ENCODE results near the gene ADAM10. TPM values are rescaled to one million over a fixed set of nuclear protein-coding genes. Genes with fewer than 3 reads are reported as not detected.

The ADAM10 gene
- polyA plus RNA-seq, 4 donors = 5.1 to 147 (median 18.5) TPM

GRCh38 chr15:58549785-58550074 lies 199.8 kb downstream of the ADAM10 start:
- H3K36me3 ChIP-seq (ENCODE audit: control insufficient read depth in 3 of 3, insufficient read depth in 2 of 3, low read depth in 1 of 3, low read length in 3 of 3) = no peaks in the 10 kb centered on the region
- DNase-seq = no peak
- no peak overlapping the region for H3K4me3 ChIP-seq (ENCODE audit: low read depth in 1 of 3, low read length in 3 of 3)
- H3K27ac ChIP-seq (ENCODE audit: low read depth in 1 of 3, low read length in 2 of 3) = no peak overlapping the region
- peaks cover 2 to 13% (median 12%) of the 10 kb centered on the region in 3 donors for H3K4me1 ChIP-seq (ENCODE audit: control insufficient read depth in 3 of 3, insufficient read depth in 2 of 3, low read depth in 1 of 3, low read length in 2 of 3)
- FAIRE-seq = no peak
- 91 to 93% (median 92%) methylated on average over 7 of the region's 7 CpGs for WGBS, 3 donors
- no peaks in the 10 kb centered on the region for H3K27me3 ChIP-seq (ENCODE audit: control insufficient read depth in 3 of 3, insufficient read depth in 3 of 3, low read length in 3 of 3)
- H3K9me3 ChIP-seq (ENCODE audit: control insufficient read depth in 2 of 2, insufficient read depth in 1 of 2, low read depth in 1 of 2, low read length in 1 of 2) = no peaks in the 10 kb centered on the region

- 73 to 88% (median 84%) methylated on average over 12 of the region's 12 CpGs for WGBS, 3 donors
Measured at GRCh38 chr15:58549013-58549784, 200.3 kb downstream of the ADAM10 start.

GRCh38 chr15:58548308-58549012 lies 201.0 kb downstream of the ADAM10 start:
- WGBS, 3 donors = 90 to 94% (median 91%) methylated on average over 26 of the region's 26 CpGs
- Histone ChIP-seq H3K9me3 (ENCODE audit: control insufficient read depth in 2 of 2, insufficient read depth in 1 of 2, low read depth in 1 of 2, low read length in 1 of 2) (no peaks in the 10 kb centered on the region), H3K4me3 (ENCODE audit: low read depth in 1 of 3, low read length in 3 of 3) (no peak overlapping the region), H3K36me3 (ENCODE audit: control insufficient read depth in 3 of 3, insufficient read depth in 2 of 3, low read depth in 1 of 3, low read length in 3 of 3) (no peaks in the 10 kb centered on the region), H3K27me3 (ENCODE audit: control insufficient read depth in 3 of 3, insufficient read depth in 3 of 3, low read length in 3 of 3) (no peaks in the 10 kb centered on the region), H3K4me1 (ENCODE audit: control insufficient read depth in 3 of 3, insufficient read depth in 2 of 3, low read depth in 1 of 3, low read length in 2 of 3) (peaks cover 2 to 13% (median 12%) of the 10 kb centered on the region in 3 donors), H3K27ac (ENCODE audit: low read depth in 1 of 3, low read length in 2 of 3) (no peak overlapping the region)
- no peak for DNase-seq
- FAIRE-seq = no peak

More at GRCh38 chr15:58549013-58549784, 200.3 kb downstream of the ADAM10 start:
- FAIRE-seq (no peak), DNase-seq (no peak)
- no peaks in the 10 kb centered on the region for H3K36me3 ChIP-seq (ENCODE audit: control insufficient read depth in 3 of 3, insufficient read depth in 2 of 3, low read depth in 1 of 3, low read length in 3 of 3)
- H3K4me3 ChIP-seq (ENCODE audit: low read depth in 1 of 3, low read length in 3 of 3) = no peak overlapping the region
- H3K4me1 ChIP-seq (ENCODE audit: control insufficient read depth in 3 of 3, insufficient read depth in 2 of 3, low read depth in 1 of 3, low read length in 2 of 3) = peaks cover 2 to 13% (median 12%) of the 10 kb centered on the region in 3 donors
- no peak overlapping the region for H3K27ac ChIP-seq (ENCODE audit: low read depth in 1 of 3, low read length in 2 of 3)
- no peaks in the 10 kb centered on the region for H3K27me3 ChIP-seq (ENCODE audit: control insufficient read depth in 3 of 3, insufficient read depth in 3 of 3, low read length in 3 of 3)
- no peaks in the 10 kb centered on the region for H3K9me3 ChIP-seq (ENCODE audit: control insufficient read depth in 2 of 2, insufficient read depth in 1 of 2, low read depth in 1 of 2, low read length in 1 of 2)

GRCh38 chr15:58547628-58548307 lies 201.7 kb downstream of the ADAM10 start:
- WGBS, 3 donors = 92 to 97% (median 93%) methylated on average over 9 of the region's 9 CpGs

GRCh38 chr15:58546635-58547627 lies 202.6 kb downstream of the ADAM10 start:
- Histone ChIP-seq H3K4me3 (ENCODE audit: low read depth in 1 of 3, low read length in 3 of 3) (no peak overlapping the region), H3K9me3 (ENCODE audit: control insufficient read depth in 2 of 2, insufficient read depth in 1 of 2, low read depth in 1 of 2, low read length in 1 of 2) (no peaks in the 10 kb centered on the region), H3K36me3 (ENCODE audit: control insufficient read depth in 3 of 3, insufficient read depth in 2 of 3, low read depth in 1 of 3, low read length in 3 of 3) (no peaks in the 10 kb centered on the region), H3K27me3 (ENCODE audit: control insufficient read depth in 3 of 3, insufficient read depth in 3 of 3, low read length in 3 of 3) (no peaks in the 10 kb centered on the region), H3K4me1 (ENCODE audit: control insufficient read depth in 3 of 3, insufficient read depth in 2 of 3, low read depth in 1 of 3, low read length in 2 of 3) (peaks cover 0 to 7% (median 5%) of the 10 kb centered on the region in 3 donors), H3K27ac (ENCODE audit: low read depth in 1 of 3, low read length in 2 of 3) (no peak overlapping the region)
- peak in 1 of 2 donors; percentile 69 for DNase-seq
- no peak for FAIRE-seq
- 59 to 77% (median 59%) methylated on average over 13 of the region's 13 CpGs for WGBS, 3 donors

More at GRCh38 chr15:58547628-58548307, 201.7 kb downstream of the ADAM10 start:
- H3K27me3 ChIP-seq (ENCODE audit: control insufficient read depth in 3 of 3, insufficient read depth in 3 of 3, low read length in 3 of 3) = no peaks in the 10 kb centered on the region
- H3K36me3 ChIP-seq (ENCODE audit: control insufficient read depth in 3 of 3, insufficient read depth in 2 of 3, low read depth in 1 of 3, low read length in 3 of 3) = no peaks in the 10 kb centered on the region
- peaks cover 2 to 13% (median 12%) of the 10 kb centered on the region in 3 donors for H3K4me1 ChIP-seq (ENCODE audit: control insufficient read depth in 3 of 3, insufficient read depth in 2 of 3, low read depth in 1 of 3, low read length in 2 of 3)
- H3K27ac ChIP-seq (ENCODE audit: low read depth in 1 of 3, low read length in 2 of 3) = no peak overlapping the region
- FAIRE-seq (no peak), DNase-seq (no peak)
- H3K9me3 ChIP-seq (ENCODE audit: control insufficient read depth in 2 of 2, insufficient read depth in 1 of 2, low read depth in 1 of 2, low read length in 1 of 2) = no peaks in the 10 kb centered on the region
- no peak overlapping the region for H3K4me3 ChIP-seq (ENCODE audit: low read depth in 1 of 3, low read length in 3 of 3)

GRCh38 chr15:58546066-58546591 lies 203.4 kb downstream of the ADAM10 start:
- no peaks in the 10 kb centered on the region for H3K27me3 ChIP-seq (ENCODE audit: control insufficient read depth in 3 of 3, insufficient read depth in 3 of 3, low read length in 3 of 3)
- H3K4me1 ChIP-seq (ENCODE audit: control insufficient read depth in 3 of 3, insufficient read depth in 2 of 3, low read depth in 1 of 3, low read length in 2 of 3) = peaks cover 0 to 7% (median 0%) of the 10 kb centered on the region in 3 donors
- H3K27ac ChIP-seq (ENCODE audit: low read depth in 1 of 3, low read length in 2 of 3) = peak overlapping the region in 1 of 3 donors; percentile 33
- FAIRE-seq (no peak), DNase-seq (no peak)
- H3K4me3 ChIP-seq (ENCODE audit: low read depth in 1 of 3, low read length in 3 of 3) = no peak overlapping the region
- 86 to 90% (median 86%) methylated on average over 9 of the region's 9 CpGs for WGBS, 3 donors
- H3K9me3 ChIP-seq (ENCODE audit: control insufficient read depth in 2 of 2, insufficient read depth in 1 of 2, low read depth in 1 of 2, low read length in 1 of 2) = no peaks in the 10 kb centered on the region
- H3K36me3 ChIP-seq (ENCODE audit: control insufficient read depth in 3 of 3, insufficient read depth in 2 of 3, low read depth in 1 of 3, low read length in 3 of 3) = no peaks in the 10 kb centered on the region

GRCh38 chr15:58545307-58546065 lies 204.0 kb downstream of the ADAM10 start:
- FAIRE-seq (no peak), DNase-seq (peak in 1 of 2 donors; percentile 30)
- Histone ChIP-seq H3K9me3 (ENCODE audit: control insufficient read depth in 2 of 2, insufficient read depth in 1 of 2, low read depth in 1 of 2, low read length in 1 of 2) (no peaks in the 10 kb centered on the region), H3K4me1 (ENCODE audit: control insufficient read depth in 3 of 3, insufficient read depth in 2 of 3, low read depth in 1 of 3, low read length in 2 of 3) (peaks cover 0 to 7% (median 0%) of the 10 kb centered on the region in 3 donors), H3K36me3 (ENCODE audit: control insufficient read depth in 3 of 3, insufficient read depth in 2 of 3, low read depth in 1 of 3, low read length in 3 of 3) (no peaks in the 10 kb centered on the region), H3K27ac (ENCODE audit: low read depth in 1 of 3, low read length in 2 of 3) (peak overlapping the region in 1 of 3 donors; percentile 33), H3K4me3 (ENCODE audit: low read depth in 1 of 3, low read length in 3 of 3) (no peak overlapping the region), H3K27me3 (ENCODE audit: control insufficient read depth in 3 of 3, insufficient read depth in 3 of 3, low read length in 3 of 3) (no peaks in the 10 kb centered on the region)
- WGBS, 3 donors = 90 to 96% (median 92%) methylated on average over 18 of the region's 18 CpGs
